PFSK-1 (cell line): ENCODE data around the gene JPT2.

ENCODE experiments used
- FOXP2 ChIP-seq: optimal IDR thresholded peaks from 2 replicates; pipeline ENCODE3; 2011; ENCODE audit warnings: borderline replicate concordance, control low read depth, inconsistent platforms; ENCODE audit not compliant: insufficient read depth; ENCODE audit errors: extremely low read length, extremely low read depth
- POLR2AphosphoS5 ChIP-seq: IDR thresholded peaks from 2 replicates; pipeline ENCODE4 v1.6.1; 2012; ENCODE audit warnings: low read depth, mild to moderate bottlenecking, control low read depth, low read length, moderate library complexity
- SIN3A ChIP-seq: IDR thresholded peaks from 2 replicates; pipeline ENCODE4 v1.6.1; 2012; ENCODE audit warnings: mild to moderate bottlenecking, low read length, moderate library complexity, borderline replicate concordance; ENCODE audit not compliant: insufficient read depth
- TAF1 ChIP-seq: IDR thresholded peaks from 2 replicates; pipeline ENCODE4 v1.6.1; 2012; ENCODE audit warnings: low read length, control low read depth, borderline replicate concordance; ENCODE audit not compliant: insufficient read depth
- TF ChIP-seq, protein P1 (sequence below), 2 experiments: IDR thresholded peaks; 2 replicates each; pipeline versions ENCODE4 v1.6.1 to v1.8.0; 2011 to 2012; ENCODE audit warnings: low read depth in 2 of 2, low read length in 2 of 2, control low read depth in 1 of 2, inconsistent platforms in 1 of 2, mild to moderate bottlenecking in 1 of 2, moderate library complexity in 1 of 2; ENCODE audit not compliant: insufficient read depth in 1 of 2

The JPT2 gene

DNA sequence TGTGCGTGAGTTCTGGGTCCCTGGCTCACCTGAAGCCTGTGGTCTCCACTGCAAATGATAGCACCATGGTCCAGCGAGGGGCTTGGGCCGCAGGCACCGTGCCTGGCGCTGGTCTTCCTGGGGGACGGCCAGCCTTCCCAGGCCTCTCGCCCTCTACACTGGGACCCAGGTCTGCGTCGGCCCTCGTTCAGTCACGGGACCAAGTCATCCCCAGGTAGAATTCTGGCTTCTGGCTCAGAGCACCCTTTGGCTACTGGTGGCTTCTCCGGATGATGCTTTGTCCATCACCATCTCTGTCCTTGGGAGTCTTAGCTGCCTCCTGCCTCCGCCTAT lies 45.5 kb upstream of the JPT2 start:
- TF ChIP-seq, protein P1, sequence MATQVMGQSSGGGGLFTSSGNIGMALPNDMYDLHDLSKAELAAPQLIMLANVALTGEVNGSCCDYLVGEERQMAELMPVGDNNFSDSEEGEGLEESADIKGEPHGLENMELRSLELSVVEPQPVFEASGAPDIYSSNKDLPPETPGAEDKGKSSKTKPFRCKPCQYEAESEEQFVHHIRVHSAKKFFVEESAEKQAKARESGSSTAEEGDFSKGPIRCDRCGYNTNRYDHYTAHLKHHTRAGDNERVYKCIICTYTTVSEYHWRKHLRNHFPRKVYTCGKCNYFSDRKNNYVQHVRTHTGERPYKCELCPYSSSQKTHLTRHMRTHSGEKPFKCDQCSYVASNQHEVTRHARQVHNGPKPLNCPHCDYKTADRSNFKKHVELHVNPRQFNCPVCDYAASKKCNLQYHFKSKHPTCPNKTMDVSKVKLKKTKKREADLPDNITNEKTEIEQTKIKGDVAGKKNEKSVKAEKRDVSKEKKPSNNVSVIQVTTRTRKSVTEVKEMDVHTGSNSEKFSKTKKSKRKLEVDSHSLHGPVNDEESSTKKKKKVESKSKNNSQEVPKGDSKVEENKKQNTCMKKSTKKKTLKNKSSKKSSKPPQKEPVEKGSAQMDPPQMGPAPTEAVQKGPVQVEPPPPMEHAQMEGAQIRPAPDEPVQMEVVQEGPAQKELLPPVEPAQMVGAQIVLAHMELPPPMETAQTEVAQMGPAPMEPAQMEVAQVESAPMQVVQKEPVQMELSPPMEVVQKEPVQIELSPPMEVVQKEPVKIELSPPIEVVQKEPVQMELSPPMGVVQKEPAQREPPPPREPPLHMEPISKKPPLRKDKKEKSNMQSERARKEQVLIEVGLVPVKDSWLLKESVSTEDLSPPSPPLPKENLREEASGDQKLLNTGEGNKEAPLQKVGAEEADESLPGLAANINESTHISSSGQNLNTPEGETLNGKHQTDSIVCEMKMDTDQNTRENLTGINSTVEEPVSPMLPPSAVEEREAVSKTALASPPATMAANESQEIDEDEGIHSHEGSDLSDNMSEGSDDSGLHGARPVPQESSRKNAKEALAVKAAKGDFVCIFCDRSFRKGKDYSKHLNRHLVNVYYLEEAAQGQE (IDR thresholded peaks at IDR 0.05; ENCODE audit: insufficient read depth in 1 of 2, low read depth in 2 of 2, low read length in 2 of 2) = no peak
- TF ChIP-seq POLR2AphosphoS5 (no peak), FOXP2 (no peak), SIN3A (no peak), TAF1 (no peak)

GRCh38 chr16:1633310-1633709 lies 44.8 kb upstream of the JPT2 start:
- TF ChIP-seq FOXP2 (no peak), SIN3A (no peak), POLR2AphosphoS5 (no peak), TAF1 (no peak)
- TF ChIP-seq, protein P1 (IDR thresholded peaks at IDR 0.05; ENCODE audit: insufficient read depth in 1 of 2, low read depth in 2 of 2, low read length in 2 of 2) = no peak

DNA sequence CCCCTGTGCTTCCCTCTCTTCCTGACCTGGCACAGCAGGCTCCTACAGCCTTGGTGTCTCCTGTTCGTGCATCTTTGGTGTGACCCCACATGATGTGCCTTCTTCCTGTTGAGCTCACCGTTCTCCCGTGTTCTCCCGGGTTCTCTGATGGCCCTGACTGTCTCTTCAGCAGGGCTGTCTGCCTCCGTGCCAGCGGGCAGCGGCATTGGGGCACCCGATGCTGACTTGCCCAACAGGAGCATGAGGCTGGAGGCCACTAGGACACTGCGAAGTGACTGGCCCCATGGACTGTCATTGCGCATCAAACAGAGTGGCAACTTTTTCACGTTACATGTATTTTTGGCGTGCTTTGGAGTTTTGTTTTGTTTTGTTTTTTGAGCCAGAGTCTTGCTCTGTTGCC lies 43.5 kb upstream of the JPT2 start:
- TF ChIP-seq FOXP2 = no peak
- no peak for TF ChIP-seq TAF1
- TF ChIP-seq SIN3A = no peak
- TF ChIP-seq POLR2AphosphoS5 = no peak
- TF ChIP-seq, protein P1 (IDR thresholded peaks at IDR 0.05; ENCODE audit: insufficient read depth in 1 of 2, low read depth in 2 of 2, low read length in 2 of 2) = no peak

DNA sequence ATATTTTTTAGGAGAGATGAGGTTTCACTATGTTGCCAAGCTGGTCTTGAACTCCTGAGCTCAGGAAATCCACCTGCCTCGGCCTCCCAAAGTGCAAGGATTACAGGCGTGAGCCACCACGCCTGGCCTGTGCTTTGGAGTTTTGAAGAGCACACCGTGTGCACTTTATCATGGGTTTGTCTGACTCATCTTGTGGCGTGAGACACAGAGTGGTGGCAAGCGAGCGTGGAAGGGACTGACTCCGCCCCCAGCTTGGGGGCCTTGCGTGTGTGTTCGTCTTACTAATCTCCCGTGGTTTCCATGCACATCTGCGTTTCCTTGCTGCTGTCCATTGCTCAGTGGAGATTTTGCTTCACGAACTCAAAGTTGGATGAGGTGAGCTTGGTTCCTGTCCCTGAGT lies 43.0 kb upstream of the JPT2 start:
- TF ChIP-seq FOXP2 = no peak
- no peak for TF ChIP-seq TAF1
- no peak for TF ChIP-seq POLR2AphosphoS5
- TF ChIP-seq SIN3A = no peak
- TF ChIP-seq, protein P1 (IDR thresholded peaks at IDR 0.05; ENCODE audit: insufficient read depth in 1 of 2, low read depth in 2 of 2, low read length in 2 of 2) = no peak

- no peak for TF ChIP-seq POLR2AphosphoS5
- no peak for TF ChIP-seq FOXP2
- no peak for TF ChIP-seq SIN3A
- TF ChIP-seq, protein P1 (IDR thresholded peaks at IDR 0.05; ENCODE audit: insufficient read depth in 1 of 2, low read depth in 2 of 2, low read length in 2 of 2) = no peak
- TF ChIP-seq TAF1 = no peak
Measured at GRCh38 chr16:1637526-1637925, 40.6 kb upstream of the JPT2 start.
